HCT116 (cell line): ENCODE data around the gene COL16A1. TPM values are rescaled to one million over a fixed set of nuclear protein-coding genes. Genes with fewer than 3 reads are reported as not detected.

Source experiments
- ATAC-seq: fragments of 200-7000 bp; cut with Tn5 transposase; 2 replicates; pipeline ENCODE4 v1.9.1; 2020; ENCODE audit warnings: mild to moderate bottlenecking, moderate library complexity
- BruUV-seq: library from RNA; stranded (reverse); fragments of 400-500 nt; replicated peaks from 2 replicates; lab custom pipeline; 2021; lab: Mats Ljungman, UMichigan
- CTCF ChIA-PET: fragments of 300-600 bp; sonication (Branson Sonifier 250); formaldehyde crosslinking; loops from one replicate; lab custom pipeline; 2021; ENCODE audit warnings: antibody characterized with exemption; lab: Charles Lee
- POLR2A ChIA-PET: fragments of 300-600, 350-600 bp; sonication (Branson Sonifier 250); formaldehyde crosslinking; loops from one replicate; lab custom pipeline; 2021; ENCODE audit warnings: antibody characterized with exemption; lab: Charles Lee
- RAD21 ChIA-PET, 2 experiments: fragments of 300-600 bp; sonication (Branson Sonifier 250); formaldehyde crosslinking; loops; one replicate each; lab custom pipeline; 2023; ENCODE audit warnings: low total read pairs in 2 of 2; ENCODE audit not compliant: uncharacterized antibody in 2 of 2, unreplicated experiment in 2 of 2, low non-redundant PET in 1 of 2; lab: Charles Lee
- DNase-seq: peaks from one replicate; pipeline ENCODE4 v3.0.0-alpha.2; 2010; ENCODE audit warnings: low read depth, low spot score
- H2AFZ ChIP-seq: fragments of 200-600 bp; shearing (Covaris generic), sonication (generic); 2 replicates; pipeline ENCODE4 v1.6.1; 2017; ENCODE audit warnings: low read depth, mixed run types, mixed read lengths, antibody characterized with exemption, low read length; ENCODE audit not compliant: poor library complexity, severe bottlenecking
- H3K27ac ChIP-seq: 2 replicates; pipeline ENCODE4 v1.5.1; 2012; ENCODE audit warnings: low read depth, low read length
- H3K27me3 ChIP-seq: fragments of 200-600 bp; sonication (generic); 2 replicates; pipeline ENCODE4 v1.6.1; 2016; ENCODE audit warnings: mixed run types, low read length, mixed read lengths; ENCODE audit not compliant: insufficient read depth
- H3K36me3 ChIP-seq, 2 experiments: fragments of 200-500 bp in 1 of 2; fragments of 200-600 bp in 1 of 2; sonication (Bioruptor generic) in 1 of 2; sonication (generic) in 1 of 2; 2 replicates each; pipeline versions ENCODE4 v1.5.1 to v1.6.1; 2014 to 2016; ENCODE audit warnings: low read length in 2 of 2, inconsistent platforms in 1 of 2, mixed read lengths in 1 of 2, mixed run types in 1 of 2; ENCODE audit not compliant: insufficient read depth in 2 of 2, control insufficient read depth in 1 of 2
- H3K4me1 ChIP-seq, 2 experiments: fragments of 200-600 bp in 1 of 2; sonication (generic) in 1 of 2; 2 replicates each; pipeline versions ENCODE4 v1.5.1 to v1.6.1; 2012 to 2017; ENCODE audit warnings: low read length in 2 of 2, inconsistent platforms in 1 of 2, mild to moderate bottlenecking in 1 of 2, mixed read lengths in 1 of 2, mixed run types in 1 of 2, moderate library complexity in 1 of 2; ENCODE audit not compliant: insufficient read depth in 2 of 2, control insufficient read depth in 1 of 2
- H3K4me2 ChIP-seq: fragments of 200-600 bp; sonication (generic); 2 replicates; pipeline ENCODE4 v1.6.1; 2017; ENCODE audit warnings: mixed run types, low read length, mixed read lengths
- H3K4me3 ChIP-seq, 2 experiments: fragments of 200-600 bp in 1 of 2; sonication (generic) in 1 of 2; replicated peaks in 1 of 2; 2 replicates each; pipeline ENCODE4 v1.5.1; 2011 to 2016; ENCODE audit warnings: low read length in 2 of 2, control low read depth in 1 of 2, low read depth in 1 of 2, mild to moderate bottlenecking in 1 of 2, mixed read lengths in 1 of 2, mixed run types in 1 of 2
- H3K79me2 ChIP-seq: fragments of 200-600 bp; sonication (generic); 2 replicates; pipeline ENCODE4 v1.6.1; 2017; ENCODE audit warnings: mild to moderate bottlenecking, mixed run types, low read length, moderate library complexity, mixed read lengths; ENCODE audit not compliant: insufficient read depth
- H3K9ac ChIP-seq: fragments of 200-600 bp; sonication (generic); 2 replicates; pipeline ENCODE4 v1.6.1; 2016; ENCODE audit warnings: low read length, mixed read lengths
- H3K9me2 ChIP-seq: fragments of 200-600 bp; sonication (generic), shearing (Covaris generic); 2 replicates; pipeline ENCODE4 v1.6.1; 2017; ENCODE audit warnings: mixed run types, mild to moderate bottlenecking, moderate library complexity; ENCODE audit not compliant: insufficient read depth
- H3K9me3 ChIP-seq, 2 experiments: fragments of 200-500 bp in 1 of 2; fragments of 200-600 bp in 1 of 2; sonication (Bioruptor generic) in 1 of 2; sonication (generic) in 1 of 2; 2 replicates each; pipeline ENCODE4 v1.6.1; 2014 to 2017; ENCODE audit warnings: low read length in 2 of 2, mixed read lengths in 2 of 2, inconsistent platforms in 1 of 2, low read depth in 1 of 2, mild to moderate bottlenecking in 1 of 2, mixed run types in 1 of 2, moderate library complexity in 1 of 2; ENCODE audit not compliant: control insufficient read depth in 1 of 2, insufficient read depth in 1 of 2
- H4K20me1 ChIP-seq: fragments of 200-600 bp; sonication (generic), shearing (Covaris generic); 2 replicates; pipeline ENCODE4 v1.6.1; 2017; ENCODE audit warnings: mixed run types, mild to moderate bottlenecking, moderate library complexity; ENCODE audit not compliant: insufficient read depth
- EGR1 ChIP-seq: IDR thresholded peaks from 2 replicates; pipeline ENCODE4 v1.6.1; 2012; ENCODE audit warnings: low read depth
- EZH2 ChIP-seq: fragments of 200-600 bp; sonication (generic); IDR thresholded peaks from 2 replicates; pipeline ENCODE4 v1.6.1; 2017; ENCODE audit warnings: antibody characterized with exemption, mixed run types
- EZH2phosphoT487 ChIP-seq: fragments of 200-600 bp; IDR thresholded peaks from 2 replicates; pipeline ENCODE4 v1.6.1; 2018; ENCODE audit warnings: antibody characterized with exemption, borderline replicate concordance
- POLR2A ChIP-seq: IDR thresholded peaks from 2 replicates; pipeline ENCODE4 v1.7.0; 2011; ENCODE audit warnings: borderline replicate concordance; ENCODE audit not compliant: insufficient read depth, insufficient read length; ENCODE audit errors: extremely low read depth
- POLR2AphosphoS5 ChIP-seq: IDR thresholded peaks from 2 replicates; pipeline ENCODE4 v1.6.1; 2011; ENCODE audit warnings: mild to moderate bottlenecking, low read depth, low read length, moderate library complexity
- SRF ChIP-seq: IDR thresholded peaks from 2 replicates; pipeline ENCODE4 v1.6.1; 2012; ENCODE audit warnings: low read depth
- YY1 ChIP-seq: IDR thresholded peaks from 2 replicates; pipeline ENCODE4 v1.6.1; 2011; ENCODE audit warnings: low read length, low read depth, moderate library complexity, mild to moderate bottlenecking; ENCODE audit not compliant: insufficient replicate concordance; ENCODE audit errors: extremely low read depth
- ZFX ChIP-seq: fragments of 450-650 bp; IDR thresholded peaks from 2 replicates; pipeline ENCODE4 v1.6.1; 2017
- ZNF274 ChIP-seq: fragments of 200-500 bp; sonication (Bioruptor generic); IDR thresholded peaks from 2 replicates; pipeline ENCODE4 v1.6.1; 2014; ENCODE audit warnings: mild to moderate bottlenecking, low read depth, low read length, inconsistent platforms
- intact Hi-C: fragments of 100-400 bp; cut with micrococcal nuclease; formaldehyde crosslinking; loops from 2 replicates; pipeline ENCODE4 v1.10.0; 2022
- total RNA-seq: library from RNA; stranded (reverse); gene quantifications from one replicate; pipeline ENCODE4 v1.2.1, GENCODE V29; 2021; ENCODE audit not compliant: unreplicated experiment
- TF ChIP-seq, protein P1 (sequence below): IDR thresholded peaks from 2 replicates; pipeline ENCODE4 v1.6.1; 2012; ENCODE audit warnings: low read depth

Gene COL16A1
- total RNA-seq, 1 experiment from 2014 or later: 2.2 TPM

DNA sequence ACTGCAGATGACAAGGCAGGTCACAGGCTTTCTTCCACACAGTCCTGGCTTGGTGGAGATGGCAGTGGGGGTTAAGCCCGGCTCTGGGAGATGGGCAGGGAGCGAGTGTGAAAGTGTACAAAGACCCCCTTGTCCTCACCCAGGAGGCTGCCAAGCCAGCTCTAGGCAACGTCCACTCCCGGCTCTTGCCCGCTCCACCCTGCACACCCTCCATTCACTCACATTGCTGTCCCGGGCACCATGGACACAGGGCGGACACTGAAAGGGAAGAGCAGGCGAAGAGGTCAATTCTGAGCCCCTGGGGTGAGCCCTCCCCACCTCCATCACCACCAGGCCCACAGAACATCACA is 8.9 kb downstream of the COL16A1 start:
- no peaks in the 10 kb centered on the region for H4K20me1 ChIP-seq
- H3K27ac ChIP-seq: no peak overlapping the region
- no peak overlapping the region for H3K4me3 ChIP-seq
- no peak overlapping the region for H3K9ac ChIP-seq
- no peak overlapping the region for H3K4me2 ChIP-seq
- BruUV-seq: no TSS peak
- CTCF ChIA-PET: interaction anchor here (1.0 kb wide), 1 partner anchor 94 kb away, joined by 3 read pairs; no protein-coding TSS in a partner anchor
- intact Hi-C loops: no loop called here
- TF ChIP-seq YY1 (no peak), ZFX (no peak), EZH2 (no peak), EGR1 (no peak), POLR2AphosphoS5 (no peak), SRF (no peak), ZNF274 (no peak), POLR2A (no peak), EZH2phosphoT487 (no peak)
- TF ChIP-seq, protein P1, sequence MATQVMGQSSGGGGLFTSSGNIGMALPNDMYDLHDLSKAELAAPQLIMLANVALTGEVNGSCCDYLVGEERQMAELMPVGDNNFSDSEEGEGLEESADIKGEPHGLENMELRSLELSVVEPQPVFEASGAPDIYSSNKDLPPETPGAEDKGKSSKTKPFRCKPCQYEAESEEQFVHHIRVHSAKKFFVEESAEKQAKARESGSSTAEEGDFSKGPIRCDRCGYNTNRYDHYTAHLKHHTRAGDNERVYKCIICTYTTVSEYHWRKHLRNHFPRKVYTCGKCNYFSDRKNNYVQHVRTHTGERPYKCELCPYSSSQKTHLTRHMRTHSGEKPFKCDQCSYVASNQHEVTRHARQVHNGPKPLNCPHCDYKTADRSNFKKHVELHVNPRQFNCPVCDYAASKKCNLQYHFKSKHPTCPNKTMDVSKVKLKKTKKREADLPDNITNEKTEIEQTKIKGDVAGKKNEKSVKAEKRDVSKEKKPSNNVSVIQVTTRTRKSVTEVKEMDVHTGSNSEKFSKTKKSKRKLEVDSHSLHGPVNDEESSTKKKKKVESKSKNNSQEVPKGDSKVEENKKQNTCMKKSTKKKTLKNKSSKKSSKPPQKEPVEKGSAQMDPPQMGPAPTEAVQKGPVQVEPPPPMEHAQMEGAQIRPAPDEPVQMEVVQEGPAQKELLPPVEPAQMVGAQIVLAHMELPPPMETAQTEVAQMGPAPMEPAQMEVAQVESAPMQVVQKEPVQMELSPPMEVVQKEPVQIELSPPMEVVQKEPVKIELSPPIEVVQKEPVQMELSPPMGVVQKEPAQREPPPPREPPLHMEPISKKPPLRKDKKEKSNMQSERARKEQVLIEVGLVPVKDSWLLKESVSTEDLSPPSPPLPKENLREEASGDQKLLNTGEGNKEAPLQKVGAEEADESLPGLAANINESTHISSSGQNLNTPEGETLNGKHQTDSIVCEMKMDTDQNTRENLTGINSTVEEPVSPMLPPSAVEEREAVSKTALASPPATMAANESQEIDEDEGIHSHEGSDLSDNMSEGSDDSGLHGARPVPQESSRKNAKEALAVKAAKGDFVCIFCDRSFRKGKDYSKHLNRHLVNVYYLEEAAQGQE: no peak
- TF ChIP-seq, all 23 proteins: peak for 0
- RAD21 ChIA-PET: no interaction called here
- Histone ChIP-seq H3K4me1 (peaks cover 6 to 31% of the 10 kb centered on the region in 2 experiments), H3K9me2 (no peaks in the 10 kb centered on the region), H3K9me3 (no peaks in the 10 kb centered on the region), H3K27me3 (no peaks in the 10 kb centered on the region), H2AFZ (no peak overlapping the region), H3K79me2 (no peaks in the 10 kb centered on the region), H3K36me3 (no peaks in the 10 kb centered on the region)
- ATAC-seq (no peak), DNase-seq (no peak)
- POLR2A ChIA-PET: no interaction called here
